Testis (tissue), 2 donors: ENCODE results near the gene CLEC2D.

Source experiments
- POLR2A ChIP-seq: fragments of 450-650 bp; IDR thresholded peaks from one replicate; pipeline ENCODE4 v1.6.1; 2017; ENCODE audit warnings: antibody characterized with exemption, mild to moderate bottlenecking, moderate library complexity
- TF ChIP-seq, protein P1 (sequence below), 3 experiments: fragments of 450-650 bp in 2 of 3; fragments of 200-600 bp in 1 of 3; sonication (generic) in 1 of 3; IDR thresholded peaks; one replicate each; pipeline ENCODE4 v1.5.1; 2016 to 2019; ENCODE audit warnings: antibody characterized with exemption in 3 of 3, mild to moderate bottlenecking in 2 of 3, moderate library complexity in 1 of 3

GRCh38 chr12:9626291-9626690 is 43.2 kb upstream of the CLEC2D start:
- TF ChIP-seq, protein P1, sequence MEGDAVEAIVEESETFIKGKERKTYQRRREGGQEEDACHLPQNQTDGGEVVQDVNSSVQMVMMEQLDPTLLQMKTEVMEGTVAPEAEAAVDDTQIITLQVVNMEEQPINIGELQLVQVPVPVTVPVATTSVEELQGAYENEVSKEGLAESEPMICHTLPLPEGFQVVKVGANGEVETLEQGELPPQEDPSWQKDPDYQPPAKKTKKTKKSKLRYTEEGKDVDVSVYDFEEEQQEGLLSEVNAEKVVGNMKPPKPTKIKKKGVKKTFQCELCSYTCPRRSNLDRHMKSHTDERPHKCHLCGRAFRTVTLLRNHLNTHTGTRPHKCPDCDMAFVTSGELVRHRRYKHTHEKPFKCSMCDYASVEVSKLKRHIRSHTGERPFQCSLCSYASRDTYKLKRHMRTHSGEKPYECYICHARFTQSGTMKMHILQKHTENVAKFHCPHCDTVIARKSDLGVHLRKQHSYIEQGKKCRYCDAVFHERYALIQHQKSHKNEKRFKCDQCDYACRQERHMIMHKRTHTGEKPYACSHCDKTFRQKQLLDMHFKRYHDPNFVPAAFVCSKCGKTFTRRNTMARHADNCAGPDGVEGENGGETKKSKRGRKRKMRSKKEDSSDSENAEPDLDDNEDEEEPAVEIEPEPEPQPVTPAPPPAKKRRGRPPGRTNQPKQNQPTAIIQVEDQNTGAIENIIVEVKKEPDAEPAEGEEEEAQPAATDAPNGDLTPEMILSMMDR (IDR thresholded peaks at IDR 0.05) = no peak
- TF ChIP-seq POLR2A = no peak
